Activated CD4-positive, CD25-positive, alpha-beta regulatory T cell treated with anti-CD3 and anti-CD28 coated beads, Interleukin-2, amount 50 U/mL, for 16 hours (primary cell): Measurements from ENCODE around the gene SMAD6.

Experiments used
- DNase-seq: peaks from one replicate; pipeline ENCODE4 v3.0.0-alpha.2; 2020; ENCODE audit warnings: low read depth, low spot score

SMAD6 gene

DNA sequence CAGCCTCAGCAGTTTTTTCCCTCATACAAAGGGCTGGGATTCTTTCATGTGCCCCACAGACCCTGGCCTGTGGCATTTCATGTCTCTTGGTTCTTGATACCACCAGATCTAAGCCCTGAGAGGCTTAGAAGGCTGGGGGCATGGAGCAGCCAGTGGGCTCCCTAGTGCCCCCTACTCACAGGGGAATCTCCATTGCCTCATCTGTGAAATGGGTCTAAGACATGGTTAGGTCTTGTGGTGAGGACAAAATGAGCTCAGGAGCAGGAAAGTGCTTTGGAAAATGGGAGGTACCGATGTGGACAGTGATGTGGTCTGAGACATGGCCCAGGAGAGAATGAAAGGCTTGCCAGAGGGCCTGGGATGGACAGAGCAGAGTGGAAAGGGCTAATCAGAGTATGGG, 94.3 kb downstream of the SMAD6 start:
- DNase-seq: no peak

DNA sequence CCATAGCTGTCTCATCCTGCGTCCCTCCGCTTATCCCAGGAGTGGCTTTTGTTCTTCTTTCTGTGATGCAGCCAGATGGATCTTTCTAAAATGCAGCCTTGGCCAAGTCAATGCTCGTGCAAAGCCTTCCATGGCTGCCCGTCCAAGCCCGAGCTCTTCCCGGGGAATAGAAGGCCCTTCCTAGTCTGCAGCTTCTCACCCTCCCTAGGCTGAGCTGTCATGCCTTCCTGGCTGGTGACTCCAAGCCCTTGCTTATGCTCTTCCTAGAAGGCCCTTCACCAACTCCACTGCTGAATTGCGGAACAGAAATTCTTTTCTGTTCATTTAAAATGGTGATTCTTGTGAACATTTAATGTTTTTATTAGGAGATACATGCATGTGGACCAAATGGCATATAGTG, 95.9 kb downstream of the SMAD6 start:
- DNase-seq: no peak

DNA sequence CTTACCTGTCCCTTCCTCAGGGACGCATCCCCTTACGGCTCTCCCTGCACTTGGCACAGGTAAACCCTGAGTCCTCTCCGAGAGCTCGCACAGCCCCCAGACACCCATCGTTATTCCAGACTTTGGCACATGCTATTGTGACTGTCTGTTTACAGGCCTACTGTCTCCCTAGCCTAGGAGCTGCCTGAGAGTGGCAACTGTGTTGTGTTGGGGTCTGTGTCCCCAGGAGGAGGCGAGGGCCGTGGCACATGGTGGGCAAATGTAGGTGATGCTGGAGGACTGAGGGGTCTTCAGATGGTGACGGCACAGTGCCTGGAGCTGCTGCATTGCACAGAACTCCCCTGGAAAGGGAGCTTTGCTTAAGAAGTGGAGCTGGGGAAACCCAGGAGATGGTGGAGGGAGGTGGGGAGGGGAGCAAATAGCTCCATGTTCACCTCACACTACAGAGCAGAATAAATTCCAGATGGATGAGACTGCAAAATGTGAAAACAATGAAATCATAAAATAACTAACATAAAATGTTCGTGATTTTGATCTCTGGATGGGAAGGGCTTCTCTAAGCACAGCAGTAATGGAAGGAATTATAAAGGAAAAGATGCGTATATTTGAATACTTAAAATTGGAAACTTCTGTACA, 96.5 kb downstream of the SMAD6 start:
- no peak for DNase-seq

DNA sequence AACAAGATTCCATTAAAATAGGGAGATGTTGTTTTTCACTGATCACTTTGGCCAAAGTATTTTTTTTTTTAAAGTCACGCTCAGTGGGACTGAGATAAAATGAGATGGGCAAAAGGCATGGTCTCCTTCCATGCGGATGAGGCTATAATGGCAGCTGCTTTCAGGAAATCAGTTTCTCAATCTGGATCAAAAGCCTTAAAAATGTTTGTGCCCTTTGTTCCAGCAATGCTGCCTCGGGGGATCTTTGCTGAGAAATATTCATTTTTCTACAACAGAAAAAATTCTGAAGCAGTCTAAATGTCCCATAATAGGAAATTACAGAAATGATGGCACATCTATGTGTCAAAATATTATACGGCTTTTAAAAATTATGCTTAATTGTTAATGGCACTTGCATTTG, 97.2 kb downstream of the SMAD6 start:
- no peak for DNase-seq

DNA sequence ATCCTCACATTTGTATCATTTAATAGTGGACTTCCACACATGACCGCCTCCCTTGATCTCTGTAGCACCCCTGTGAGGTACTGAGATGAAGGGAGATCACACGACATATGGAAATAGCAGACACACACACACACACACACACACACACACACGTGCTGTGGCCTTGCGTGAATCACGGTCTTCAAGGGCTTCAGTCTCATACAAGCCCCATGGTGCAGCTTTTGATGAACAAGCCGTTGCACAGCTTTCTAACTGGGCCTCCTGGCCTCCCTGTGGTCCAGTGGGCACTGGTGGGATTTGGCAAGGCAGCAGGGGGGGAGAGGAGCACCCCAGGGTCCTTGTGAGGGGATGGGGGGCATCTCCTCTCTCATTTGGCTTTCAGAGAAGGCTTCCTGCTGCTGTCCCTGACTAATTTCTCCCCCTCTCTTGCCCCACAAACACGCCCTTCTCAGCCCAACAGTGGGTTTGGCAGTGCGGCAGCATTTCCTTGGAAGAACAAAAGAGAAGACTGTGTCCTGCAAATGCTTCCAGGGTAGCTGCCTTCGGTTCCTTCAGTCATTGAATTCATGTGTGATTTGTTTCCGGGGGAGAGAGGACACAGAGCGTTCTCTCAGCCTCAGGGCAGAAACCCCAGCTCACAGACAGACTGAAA, 98.7 kb downstream of the SMAD6 start:
- no peak for DNase-seq

DNA sequence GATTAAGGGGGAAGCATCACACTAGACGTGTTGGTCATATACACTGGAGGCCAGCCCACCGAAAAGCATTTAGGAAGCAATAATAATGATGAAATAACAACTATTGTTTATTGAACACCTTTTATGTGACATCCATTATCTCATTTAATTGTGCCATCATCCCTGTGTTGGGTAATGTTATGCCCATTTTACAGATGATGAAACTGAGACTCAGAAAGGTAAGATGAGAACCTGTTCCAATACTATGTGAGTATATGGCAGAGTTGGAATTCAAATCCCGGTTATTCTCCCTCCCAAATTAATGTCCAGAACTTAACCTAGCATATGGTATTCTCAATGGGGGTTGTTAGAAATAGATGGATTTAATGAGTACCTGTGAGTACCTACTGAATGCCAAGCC, 99.2 kb downstream of the SMAD6 start:
- DNase-seq: no peak

DNA sequence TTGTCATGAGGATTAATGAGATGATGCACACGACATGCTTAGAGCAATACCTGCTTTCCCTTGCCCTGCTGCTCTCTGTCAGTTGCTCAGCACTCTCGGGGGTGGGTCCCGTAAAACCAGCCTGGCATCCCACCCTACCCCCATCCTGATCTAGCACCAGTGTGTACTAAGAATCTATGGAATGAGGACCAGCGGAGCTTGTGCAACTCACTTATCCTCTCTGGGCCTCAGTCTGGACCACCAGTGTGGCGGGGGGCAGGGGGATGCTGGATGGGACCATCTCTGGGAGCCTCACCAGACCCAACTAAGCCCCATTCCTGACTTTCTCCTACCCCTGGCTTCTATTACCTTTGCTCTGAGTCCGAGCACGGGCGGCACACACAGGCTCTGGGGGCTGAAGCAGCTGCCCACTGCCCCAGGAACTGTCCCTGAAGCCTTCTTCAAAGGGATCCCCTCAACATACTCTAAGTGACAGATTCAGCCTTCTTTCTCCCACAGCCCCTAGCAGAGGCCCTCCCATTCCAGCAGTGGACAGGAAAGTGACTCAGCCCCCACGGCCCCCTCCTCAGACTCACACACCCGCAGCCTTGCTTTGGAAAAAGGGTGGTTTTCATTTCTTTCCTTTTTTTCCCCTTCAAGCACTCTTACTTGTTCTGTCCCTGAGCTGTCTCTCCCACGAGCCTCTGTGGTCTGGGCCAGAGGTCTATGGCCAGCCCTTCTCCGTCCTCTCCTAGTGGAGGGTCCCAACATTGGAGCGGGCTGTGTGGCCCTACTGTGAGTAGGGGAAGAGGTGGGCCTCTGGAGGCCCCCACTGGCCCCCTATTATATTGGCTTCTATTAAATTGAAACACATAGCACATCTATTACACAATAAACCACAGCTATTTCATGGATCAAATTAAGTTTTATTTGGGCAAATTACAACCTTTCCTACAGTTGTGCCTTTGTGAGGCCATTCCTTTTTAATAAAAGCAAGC, 100.3 kb downstream of the SMAD6 start:
- DNase-seq: no peak

DNA sequence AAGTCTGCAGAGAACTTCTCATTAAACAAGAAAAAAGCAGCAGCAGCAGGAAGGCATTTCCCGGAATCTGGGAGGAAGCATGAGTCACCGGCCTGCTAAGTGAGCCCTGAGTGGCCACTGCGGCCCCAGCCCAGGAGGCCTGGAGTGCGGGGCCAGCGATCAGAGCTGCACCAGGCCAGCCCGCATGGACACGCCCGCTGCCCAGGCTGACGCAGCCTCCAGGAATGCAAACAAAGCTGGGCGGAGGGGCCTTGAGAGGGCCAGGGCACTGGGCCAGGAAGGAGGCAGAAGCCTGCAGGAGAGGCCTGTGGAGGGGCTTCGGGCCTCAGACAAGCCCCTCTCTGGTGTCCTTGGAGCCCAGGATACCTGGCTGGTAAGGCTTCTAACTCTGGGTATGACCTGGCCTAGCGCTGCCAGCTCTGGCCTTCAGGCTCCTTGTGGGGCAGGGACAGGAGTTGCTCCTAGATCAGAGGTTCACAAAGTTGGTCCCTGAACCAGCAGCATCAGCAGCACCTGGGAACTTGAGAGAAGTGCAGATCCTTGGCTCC, 101.2 kb downstream of the SMAD6 start:
- DNase-seq: no peak

DNA sequence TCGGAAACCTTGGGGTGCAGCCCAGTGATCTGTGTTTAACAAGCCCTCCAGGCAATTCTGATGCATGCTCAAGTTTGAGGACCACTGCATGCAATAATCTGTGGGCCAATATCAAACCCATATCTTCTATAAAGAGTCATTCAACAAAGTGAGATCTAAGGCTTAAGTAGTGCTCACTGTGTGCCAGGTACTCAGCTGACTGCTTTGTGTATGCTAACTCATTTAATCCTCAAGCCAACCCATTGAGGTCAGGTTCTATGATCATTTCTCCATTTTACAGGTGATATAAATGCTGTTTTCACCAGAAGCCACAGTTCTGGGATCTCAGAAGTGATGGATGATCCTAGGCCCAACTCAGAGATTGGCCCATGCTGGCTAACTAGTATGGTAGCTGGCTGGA, 101.7 kb downstream of the SMAD6 start:
- DNase-seq: no peak

DNA sequence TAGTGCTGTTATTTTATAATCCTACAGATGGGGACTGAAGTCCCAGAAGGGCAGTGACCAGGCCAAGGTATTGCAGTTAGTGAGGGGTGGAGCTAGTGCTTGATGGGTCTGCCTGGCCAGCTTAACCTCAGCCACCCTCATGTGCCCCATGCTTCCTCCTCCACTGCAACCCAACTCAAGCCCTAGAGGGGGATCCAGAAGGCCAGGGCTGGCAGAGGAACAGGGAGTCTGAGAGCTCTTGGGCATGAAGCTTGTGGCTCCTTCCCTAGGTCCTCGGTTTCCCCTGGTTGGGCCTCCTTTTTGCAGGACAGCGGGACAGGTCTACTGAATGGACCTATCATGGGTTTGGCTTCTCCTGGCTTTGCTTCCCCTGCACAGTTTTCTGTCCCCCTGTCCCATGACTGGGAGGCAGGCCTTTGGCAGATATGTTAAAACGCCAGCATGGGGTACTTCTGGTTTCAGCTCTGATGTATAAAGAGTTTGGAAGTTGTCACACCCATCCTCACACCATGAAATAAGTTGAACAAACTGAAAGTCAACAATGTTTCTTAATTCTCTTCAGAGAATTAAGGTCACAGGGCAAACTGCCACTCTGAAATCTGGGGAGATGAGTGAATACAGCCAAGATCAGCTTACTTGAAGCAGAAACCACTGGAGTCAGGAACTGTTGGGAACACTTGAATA, 103.3 kb downstream of the SMAD6 start:
- no peak for DNase-seq

DNA sequence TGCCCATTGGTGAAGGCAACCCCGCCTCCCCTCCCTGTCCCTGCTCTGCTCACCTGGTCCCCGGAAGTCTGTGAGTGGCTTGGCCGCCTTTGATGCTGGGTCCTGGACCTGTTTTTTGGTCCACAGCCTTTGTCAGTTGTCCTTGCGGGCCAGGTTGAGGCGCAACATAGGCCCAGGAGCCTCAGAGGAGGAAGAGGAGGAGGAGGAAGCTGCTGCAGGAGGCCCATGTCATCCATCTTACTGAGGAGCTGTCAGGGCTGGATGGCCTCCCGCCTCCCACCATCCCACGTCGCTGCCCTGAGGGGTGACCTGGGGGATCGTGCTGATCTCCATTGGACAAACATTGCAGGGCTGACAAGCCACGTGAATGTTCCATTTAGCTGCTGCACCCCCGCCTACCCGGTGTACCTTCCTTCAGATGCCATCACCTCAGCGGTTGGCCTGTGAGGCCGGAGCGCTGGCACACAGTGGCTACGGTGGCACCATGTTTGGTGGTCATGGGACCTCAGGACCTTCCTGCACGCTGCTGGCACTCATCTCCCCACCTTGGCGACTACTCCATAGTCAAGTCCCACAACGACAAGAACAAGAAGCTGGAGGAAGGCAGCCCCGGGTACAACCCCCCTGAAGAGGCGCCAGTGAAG, 106.3 kb downstream of the SMAD6 start:
- no peak for DNase-seq

DNA sequence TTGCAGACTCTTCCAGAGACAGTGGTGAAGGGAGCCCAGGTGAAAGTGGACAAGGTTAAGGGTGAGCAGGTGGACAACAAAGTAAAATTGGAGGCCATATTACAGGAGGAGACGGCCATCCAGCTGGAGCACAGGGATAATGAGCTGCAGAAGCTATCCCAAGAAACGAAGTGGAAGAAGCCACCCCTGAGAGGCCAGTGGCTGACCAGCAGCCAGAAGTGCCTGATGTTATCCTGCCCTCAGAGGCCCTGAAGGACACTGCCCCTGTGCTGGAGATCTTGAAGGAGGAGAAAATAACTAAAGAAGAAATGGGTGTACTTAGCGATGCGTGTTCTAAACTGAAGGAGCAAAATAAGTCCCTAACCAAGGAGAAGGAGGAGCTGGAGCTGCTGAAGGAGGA, 107.6 kb downstream of the SMAD6 start:
- DNase-seq: no peak

DNA sequence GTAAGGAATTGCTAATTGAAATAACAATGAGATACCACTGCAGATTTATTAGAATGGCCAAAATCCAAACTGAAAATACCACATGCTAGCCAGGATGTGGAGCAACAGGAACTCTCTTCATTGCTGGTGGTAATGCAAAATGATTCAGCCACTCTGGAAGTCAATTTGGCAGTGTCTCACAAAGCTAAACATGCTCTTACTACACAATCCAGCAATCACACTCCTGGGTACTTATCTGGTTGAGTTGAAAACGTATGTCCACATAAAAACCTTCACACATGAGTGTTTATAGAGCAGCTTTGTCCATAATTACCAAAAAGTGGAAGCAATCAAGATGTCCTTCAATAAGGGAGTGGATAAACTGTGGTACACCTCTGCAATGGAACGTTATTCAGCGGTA, 113.3 kb downstream of the SMAD6 start:
- DNase-seq: no peak

DNA sequence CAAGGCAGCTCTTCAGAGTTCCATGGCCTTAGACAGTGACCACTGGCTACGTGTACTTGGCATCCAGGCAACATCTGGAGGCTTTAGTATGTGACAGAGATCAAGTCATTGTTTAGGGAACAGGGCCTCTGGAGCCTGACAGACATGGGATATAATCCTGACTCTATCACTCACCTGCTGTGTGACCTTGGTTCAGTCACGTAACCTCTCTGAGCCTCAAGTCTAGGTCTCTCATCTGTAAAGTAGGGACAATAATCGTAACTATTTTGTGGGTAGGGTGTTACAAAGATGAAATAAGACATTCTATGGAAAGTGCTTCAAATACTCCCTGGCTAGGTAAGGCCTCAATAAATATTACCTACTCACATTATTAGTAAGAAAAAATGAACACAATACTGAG, 114.2 kb downstream of the SMAD6 start:
- DNase-seq: no peak

DNA sequence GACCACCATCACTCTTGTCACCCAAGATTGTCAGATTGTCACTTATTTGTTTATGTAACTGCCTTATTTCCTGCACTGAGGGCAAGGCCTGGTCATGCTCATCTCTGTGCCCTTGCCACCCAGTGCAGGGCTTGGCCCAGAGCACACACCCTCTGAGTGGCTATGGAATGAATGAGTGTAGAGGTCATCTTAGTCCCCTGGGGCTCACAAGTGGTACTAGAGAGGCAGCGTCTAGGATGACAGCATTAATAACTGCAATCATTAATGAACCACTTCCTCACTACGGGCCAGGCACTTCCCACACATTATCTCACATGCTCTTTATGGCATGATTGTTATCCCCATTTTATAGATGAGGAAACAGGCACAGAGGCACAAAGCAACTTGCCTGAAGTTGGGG, 117.0 kb downstream of the SMAD6 start:
- no peak for DNase-seq

DNA sequence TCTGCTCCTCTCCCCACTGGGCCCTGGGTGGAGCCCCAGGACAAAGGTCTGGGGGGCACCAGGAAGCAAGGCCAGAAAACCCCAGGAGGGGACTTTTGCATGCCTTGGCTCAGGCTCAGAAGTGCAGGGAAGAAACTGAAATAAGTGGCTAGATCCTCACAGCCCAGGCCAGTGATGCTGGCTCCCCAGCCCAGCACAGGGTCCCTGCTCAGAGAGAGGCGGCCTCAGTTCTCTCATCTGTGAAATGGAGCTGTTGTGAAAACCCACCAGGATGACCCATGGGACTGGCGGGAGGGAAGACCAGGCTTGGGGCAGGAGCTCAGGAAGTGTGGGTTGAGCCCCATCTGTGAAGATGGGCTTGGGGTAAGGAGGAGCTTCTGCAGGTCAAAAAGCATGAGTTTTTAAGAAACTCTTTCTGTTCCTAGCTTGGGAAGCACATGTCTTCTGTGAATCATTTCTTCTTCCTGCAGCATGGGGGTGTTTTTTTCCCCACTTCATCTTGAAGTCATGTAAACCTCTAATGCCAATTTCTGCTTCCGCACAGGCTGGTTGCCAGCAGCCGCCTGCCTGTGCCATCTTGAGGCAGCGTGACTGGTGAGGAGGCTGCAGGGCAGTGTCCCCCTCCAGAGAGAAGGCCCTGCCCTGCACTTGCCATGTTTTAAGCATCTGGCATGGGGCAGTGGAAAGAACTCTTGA, 118.6 kb downstream of the SMAD6 start:
- no peak for DNase-seq

DNA sequence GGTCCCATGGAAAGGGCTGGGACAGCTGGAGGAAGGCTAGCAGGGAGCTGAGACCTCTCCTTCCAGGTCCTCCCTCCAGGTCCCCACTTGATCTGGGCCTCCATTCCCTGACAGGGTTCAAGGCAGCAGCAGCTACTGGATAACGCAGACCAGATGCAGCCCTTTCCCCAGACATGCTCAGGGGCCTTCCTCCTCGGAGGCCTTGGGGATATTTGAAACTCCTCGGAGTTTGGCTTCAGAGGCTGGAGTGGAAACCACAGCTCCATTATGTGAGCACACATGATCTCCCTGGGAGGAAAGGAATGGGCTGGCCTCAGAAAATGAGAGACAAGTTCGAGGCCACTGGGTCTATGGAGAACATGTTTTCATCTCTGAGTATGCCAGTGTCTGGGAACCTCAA, 119.3 kb downstream of the SMAD6 start:
- DNase-seq: no peak

DNA sequence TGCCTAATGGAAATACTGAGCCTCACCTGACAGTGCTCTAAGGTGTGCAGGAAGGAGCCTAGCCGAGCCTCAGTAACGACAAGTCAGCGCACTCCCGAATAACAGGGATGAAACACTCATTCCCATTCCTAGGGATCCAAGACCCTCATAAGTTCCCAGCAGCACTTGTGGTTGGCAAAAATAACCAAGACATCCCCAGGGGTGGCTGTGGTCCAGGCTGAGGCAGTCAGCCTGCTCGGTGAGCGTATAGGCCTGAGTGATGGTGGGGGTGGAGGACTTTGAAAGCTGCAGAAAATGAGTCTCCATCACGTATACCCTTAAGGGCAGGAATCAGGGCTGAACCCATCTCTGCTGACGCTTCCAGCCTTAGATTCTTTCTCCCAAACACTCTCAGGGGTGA, 120.1 kb downstream of the SMAD6 start:
- DNase-seq: no peak

DNA sequence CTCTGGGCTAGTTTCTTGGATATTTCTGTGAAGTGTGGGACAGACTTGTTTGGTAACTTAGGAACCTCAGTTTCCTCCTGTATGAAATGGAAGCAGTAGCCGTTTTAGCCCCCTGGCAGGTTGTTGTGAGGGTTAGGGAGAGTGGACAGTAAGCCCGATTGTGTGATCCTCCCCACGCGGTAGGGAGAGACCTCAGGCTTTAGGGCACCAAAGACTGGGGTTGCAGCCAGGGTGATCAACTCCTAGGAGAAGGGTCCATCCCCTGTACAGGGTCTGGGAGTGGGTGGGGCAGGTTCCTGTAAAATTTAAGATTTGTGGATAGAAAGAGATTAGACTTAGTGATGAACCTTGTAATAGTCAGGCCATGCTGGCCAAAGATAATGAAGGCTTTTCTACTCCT, 120.5 kb downstream of the SMAD6 start:
- DNase-seq: no peak

DNA sequence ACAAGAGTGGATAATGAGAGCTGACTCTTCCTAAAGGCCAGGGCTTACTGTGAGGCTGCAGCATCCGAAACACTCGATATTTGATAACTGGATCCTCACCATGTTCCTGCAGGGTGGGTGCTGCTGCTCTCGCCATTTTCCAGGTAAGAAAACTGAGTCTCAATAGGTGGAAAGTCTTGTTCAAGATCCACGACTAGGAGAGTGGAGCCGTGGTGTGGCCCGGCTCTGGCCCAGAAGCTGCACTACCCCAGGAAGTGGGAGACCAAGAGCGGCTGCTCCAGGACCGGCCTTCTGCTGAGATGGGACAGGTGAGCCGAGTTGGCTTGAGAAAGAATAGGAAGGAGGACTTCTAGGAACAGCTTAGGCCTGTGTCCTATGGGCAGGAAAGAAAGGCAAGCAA, 121.6 kb downstream of the SMAD6 start:
- no peak for DNase-seq

DNA sequence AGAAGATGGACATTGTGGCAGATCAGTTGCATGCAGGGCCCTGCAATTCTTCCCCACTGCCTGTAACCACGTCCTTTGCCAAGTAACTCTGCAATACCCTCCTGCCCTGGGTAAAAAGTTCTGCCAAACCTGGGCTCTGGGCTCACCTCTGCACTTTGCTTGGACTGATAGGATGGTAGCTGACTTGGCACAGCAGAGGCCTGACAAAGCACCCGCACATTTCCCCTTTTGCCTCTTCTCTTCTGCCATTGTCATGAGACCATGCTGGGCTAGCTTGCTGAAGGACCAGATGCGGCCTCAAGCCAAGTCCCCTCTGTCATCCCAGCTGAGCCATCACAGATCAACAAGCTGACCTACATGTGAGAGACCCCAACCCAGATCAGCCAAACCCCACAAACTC, 122.4 kb downstream of the SMAD6 start:
- DNase-seq: no peak
